Epithelial cell of esophagus (primary cell): Measurements from ENCODE around the gene PLD5.
A peak's percentile ranks its signal among the peaks of the same experiment; 100 is the strongest.

ENCODE experiments used
- DNase-seq: peaks from one replicate; pipeline ENCODE4 v3.0.0; 2010; ENCODE audit warnings: low read depth
- H3K4me3 ChIP-seq: 2 replicates; pipeline ENCODE4 v1.5.1; 2011; ENCODE audit warnings: mild to moderate bottlenecking, low read length, control low read depth
- CTCF ChIP-seq: IDR thresholded peaks from 2 replicates; pipeline ENCODE4 v1.5.1; 2011; ENCODE audit warnings: low read depth, mild to moderate bottlenecking, low read length, control low read depth, inconsistent platforms; ENCODE audit not compliant: insufficient read depth; ENCODE audit errors: missing control alignments

The PLD5 gene

GRCh38 chr1:242139986-242140385 lies 384.5 kb downstream of the PLD5 start:
- DNase-seq = no peak
- TF ChIP-seq CTCF = no peak
- no peak overlapping the region for H3K4me3 ChIP-seq

GRCh38 chr1:242139442-242139841 lies 385.1 kb downstream of the PLD5 start:
- TF ChIP-seq CTCF = no peak
- H3K4me3 ChIP-seq = no peak overlapping the region
- no peak for DNase-seq

GRCh38 chr1:242133796-242134195 lies 390.7 kb downstream of the PLD5 start:
- DNase-seq = no peak

GRCh38 chr1:242133351-242133750 lies 391.1 kb downstream of the PLD5 start:
- H3K4me3 ChIP-seq = no peak overlapping the region
- DNase-seq = no peak
- no peak for TF ChIP-seq CTCF

More at GRCh38 chr1:242133796-242134195, 390.7 kb downstream of the PLD5 start:
- no peak overlapping the region for H3K4me3 ChIP-seq
- no peak for TF ChIP-seq CTCF

GRCh38 chr1:242132121-242132817 lies 392.2 kb downstream of the PLD5 start:
- no peak for DNase-seq
- no peak overlapping the region for H3K4me3 ChIP-seq
- no peak for TF ChIP-seq CTCF

GRCh38 chr1:242128951-242129502 lies 395.5 kb downstream of the PLD5 start:
- peak; percentile 35 for DNase-seq
- peak; percentile 42 for TF ChIP-seq CTCF
- no peak overlapping the region for H3K4me3 ChIP-seq

GRCh38 chr1:242120432-242120831 lies 404.1 kb downstream of the PLD5 start:
- TF ChIP-seq CTCF = no peak
- no peak overlapping the region for H3K4me3 ChIP-seq
- no peak for DNase-seq
